ENCODE data around the gene LMOD1.
A peak's percentile ranks its signal among the peaks of the same experiment; 100 is the strongest.

LMOD1 gene

GRCh38 chr1:201893431-201893830 is 52.9 kb downstream of the LMOD1 start:
- Histone ChIP-seq H3K27ac (no peak overlapping the region), H3K4me3 (ENCODE audit: low read depth, low read length) (no peak overlapping the region), H3K27me3 (replicated peaks) (no peaks in the 10 kb centered on the region), H3K36me3 (replicated peaks) (no peaks in the 10 kb centered on the region)
- no peak for DNase-seq
- TF ChIP-seq CTCF (IDR thresholded peaks at IDR 0.05; ENCODE audit: low read depth, low read length, missing control alignments) = no peak
- in situ Hi-C loops (cut with HindIII; ENCODE audit: low pct_ligation_motif_present, low sequenced_read_pairs) = no loop called here

- Histone ChIP-seq H3K36me3 (replicated peaks) (no peaks in the 10 kb centered on the region), H3K27ac (no peak overlapping the region), H3K27me3 (replicated peaks) (no peaks in the 10 kb centered on the region), H3K4me3 (ENCODE audit: low read depth, low read length) (no peak overlapping the region)
- TF ChIP-seq CTCF (IDR thresholded peaks at IDR 0.05; ENCODE audit: low read depth, low read length, missing control alignments) = no peak
- in situ Hi-C loops (cut with HindIII; ENCODE audit: low pct_ligation_motif_present, low sequenced_read_pairs) = no loop called here
- no peak for DNase-seq
Measured at GRCh38 chr1:201892211-201892610, 54.1 kb downstream of the LMOD1 start.

- DNase-seq = no peak
- H3K27me3 ChIP-seq (replicated peaks) = no peaks in the 10 kb centered on the region
- no peak overlapping the region for H3K27ac ChIP-seq
- no peak overlapping the region for H3K4me3 ChIP-seq (ENCODE audit: low read depth, low read length)
- in situ Hi-C loops (cut with HindIII; ENCODE audit: low pct_ligation_motif_present, low sequenced_read_pairs) = no loop called here
- TF ChIP-seq CTCF (IDR thresholded peaks at IDR 0.05; ENCODE audit: low read depth, low read length, missing control alignments) = no peak
- no peaks in the 10 kb centered on the region for H3K36me3 ChIP-seq (replicated peaks)
Measured at GRCh38 chr1:201891451-201892045, 54.8 kb downstream of the LMOD1 start.

- no peaks in the 10 kb centered on the region for H3K27me3 ChIP-seq (replicated peaks)
- H3K4me3 ChIP-seq (ENCODE audit: low read depth, low read length) = no peak overlapping the region
- in situ Hi-C loops (cut with HindIII; ENCODE audit: low pct_ligation_motif_present, low sequenced_read_pairs) = no loop called here
- no peak for TF ChIP-seq CTCF (IDR thresholded peaks at IDR 0.05; ENCODE audit: low read depth, low read length, missing control alignments)
- H3K36me3 ChIP-seq (replicated peaks) = no peaks in the 10 kb centered on the region
- no peak for DNase-seq
- H3K27ac ChIP-seq = no peak overlapping the region
Measured at GRCh38 chr1:201890806-201891450, 55.4 kb downstream of the LMOD1 start.

- in situ Hi-C loops (cut with HindIII; ENCODE audit: low pct_ligation_motif_present, low sequenced_read_pairs) = no loop called here
- H3K4me3 ChIP-seq (ENCODE audit: low read depth, low read length) = no peak overlapping the region
- DNase-seq = no peak
- H3K27ac ChIP-seq = no peak overlapping the region
- no peaks in the 10 kb centered on the region for H3K27me3 ChIP-seq (replicated peaks)
- peak; percentile 20 for TF ChIP-seq CTCF (IDR thresholded peaks at IDR 0.05; ENCODE audit: low read depth, low read length, missing control alignments)
- H3K36me3 ChIP-seq (replicated peaks) = no peaks in the 10 kb centered on the region
Measured at GRCh38 chr1:201890223-201890622, 56.1 kb downstream of the LMOD1 start.
